Muscle layer of duodenum (tissue), 2 donors: Measurements from ENCODE around the gene P4HB.

Experiments used
- H3K27ac ChIP-seq: one replicate; pipeline ENCODE4 v1.7.0; 2013; ENCODE audit warnings: mild to moderate bottlenecking, low read length
- H3K27me3 ChIP-seq: one replicate; pipeline ENCODE4 v1.7.0; 2013; ENCODE audit warnings: low read depth, mild to moderate bottlenecking, control low read depth, low read length
- H3K36me3 ChIP-seq, 2 donors: one replicate each; pipeline ENCODE4 v1.7.0; 2013; ENCODE audit warnings: low read length in 2 of 2, control low read depth in 1 of 2, mild to moderate bottlenecking in 1 of 2; ENCODE audit not compliant: insufficient read depth in 2 of 2, control insufficient read depth in 1 of 2
- H3K4me1 ChIP-seq, 2 donors: one replicate each; pipeline ENCODE4 v1.7.0; 2013; ENCODE audit warnings: low read length in 2 of 2, mild to moderate bottlenecking in 2 of 2, control low read depth in 1 of 2, moderate library complexity in 1 of 2; ENCODE audit not compliant: insufficient read depth in 2 of 2, control insufficient read depth in 1 of 2
- H3K4me3 ChIP-seq, 2 donors: one replicate each; pipeline ENCODE4 v1.7.0; 2013; ENCODE audit warnings: low read length in 2 of 2, low read depth in 1 of 2, mild to moderate bottlenecking in 1 of 2
- H3K9me3 ChIP-seq, 2 donors: one replicate each; pipeline ENCODE4 v1.7.0; 2013; ENCODE audit warnings: low read length in 2 of 2, control low read depth in 1 of 2, mild to moderate bottlenecking in 1 of 2; ENCODE audit not compliant: control insufficient read depth in 1 of 2
- donor health status: healthy.

Gene P4HB

GRCh38 chr17:81859906-81860755, at the start of gene P4HB:
P4HB (minus strand) TSS chr17:81860535; CDS start chr17:81860471, 64 bp downstream.
- Histone ChIP-seq H3K4me1 (peaks cover 5 to 42% of the 10 kb centered on the region in 2 donors), H3K27ac (peak within 1 kb of the TSS; percentile 94), H3K4me3 (peak within 1 kb of the TSS; percentile 84 to 92), H3K27me3 (no peaks in the 10 kb centered on the region), H3K36me3 (peaks cover 10 to 21% of the 10 kb centered on the region in 2 donors), H3K9me3 (no peaks in the 10 kb centered on the region)

DNA sequence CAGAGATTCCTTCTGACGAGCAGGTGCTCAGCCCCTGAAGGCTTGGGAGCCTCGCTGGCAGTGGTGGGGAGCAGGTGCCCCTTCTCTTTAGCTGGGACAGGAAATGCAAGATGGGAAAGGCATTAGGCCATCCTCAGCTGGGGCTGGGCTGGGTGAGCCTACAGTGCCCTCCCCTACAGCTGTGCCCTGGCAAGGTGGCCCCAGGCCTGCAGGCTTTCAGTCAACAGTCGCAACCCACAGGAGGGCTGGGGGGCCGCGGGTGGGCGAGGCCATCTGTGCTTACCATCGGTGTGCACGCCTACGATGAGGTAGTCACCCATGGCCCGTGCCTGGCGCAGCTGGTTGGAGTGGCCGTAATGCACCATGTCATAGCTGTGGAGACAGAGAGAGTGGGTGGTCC, 48.9 kb upstream of the P4HB start:
- Histone ChIP-seq H3K9me3 (no peaks in the 10 kb centered on the region), H3K4me1 (peaks cover 0 to 13% of the 10 kb centered on the region in 2 donors), H3K27ac (no peak overlapping the region), H3K36me3 (peaks cover 15 to 39% of the 10 kb centered on the region in 2 donors), H3K4me3 (no peak overlapping the region), H3K27me3 (no peaks in the 10 kb centered on the region)

DNA sequence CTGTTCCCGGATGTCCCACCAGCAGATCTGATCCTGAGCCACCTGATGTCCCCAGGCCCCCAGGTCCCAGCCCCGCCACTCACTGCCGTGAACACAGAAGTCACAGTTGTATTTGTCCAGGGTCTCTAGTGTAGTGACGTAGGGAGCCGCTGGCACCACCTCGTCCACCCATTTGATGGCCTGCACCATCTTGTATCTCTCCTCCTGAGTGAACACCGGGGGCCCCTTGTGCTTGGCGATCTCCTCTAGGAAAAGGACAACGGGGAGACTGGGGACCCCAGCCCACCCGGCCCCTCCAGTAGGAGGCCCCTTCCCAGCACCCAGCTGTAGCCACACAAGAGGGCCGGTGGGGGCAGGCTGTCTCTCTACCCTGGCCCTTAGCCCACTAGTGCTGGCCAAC, 48.5 kb upstream of the P4HB start:
- no peaks in the 10 kb centered on the region for H3K27me3 ChIP-seq
- H3K36me3 ChIP-seq: peaks cover 11 to 34% of the 10 kb centered on the region in 2 donors
- H3K4me1 ChIP-seq: peaks cover 0 to 13% of the 10 kb centered on the region in 2 donors
- H3K9me3 ChIP-seq: no peaks in the 10 kb centered on the region
- H3K4me3 ChIP-seq: no peak overlapping the region
- no peak overlapping the region for H3K27ac ChIP-seq

DNA sequence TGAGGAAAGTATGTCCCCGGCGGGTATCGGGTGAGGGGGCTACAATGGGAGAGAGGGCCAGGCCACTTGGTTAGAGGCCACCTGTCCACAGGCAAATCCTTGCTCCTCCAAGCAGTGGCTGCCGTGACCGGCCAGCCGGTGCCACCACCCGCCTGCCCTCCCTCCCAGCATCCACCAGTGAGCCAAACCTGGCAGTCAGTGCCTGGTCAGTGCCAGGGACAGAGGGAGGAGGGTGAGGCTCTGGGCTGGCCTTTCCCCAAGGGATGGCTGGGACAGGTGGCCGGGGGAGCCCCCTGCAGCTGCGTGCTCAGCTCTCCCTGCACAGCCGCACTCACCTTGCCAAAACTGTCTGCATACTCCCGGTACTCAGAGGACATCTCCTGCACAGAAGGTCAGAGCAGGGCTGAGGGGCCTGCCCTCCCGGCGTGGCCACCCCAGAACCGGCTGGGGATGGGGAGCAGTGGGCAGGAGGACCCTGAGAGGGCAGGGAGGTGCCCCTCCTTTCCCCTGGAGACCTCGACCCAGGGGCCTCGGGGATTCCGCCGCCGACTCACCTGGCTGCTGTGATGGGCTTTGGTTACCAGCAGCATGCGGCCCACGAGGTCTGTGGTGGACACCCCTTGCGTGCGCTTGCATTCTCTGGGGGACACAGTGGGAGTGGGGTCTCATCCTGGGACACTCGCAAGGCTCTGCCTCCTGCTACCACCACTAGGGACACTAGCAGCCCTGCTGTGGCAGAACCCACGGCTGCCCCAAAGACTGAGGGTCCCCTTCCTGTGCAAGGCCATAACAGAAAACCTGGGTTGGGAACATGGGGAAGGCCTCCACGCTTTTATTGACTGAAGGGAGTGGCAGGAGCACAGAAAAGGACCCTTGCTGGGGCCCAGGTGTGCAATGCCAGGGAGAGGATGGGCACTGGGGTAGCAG, 47.1 kb upstream of the P4HB start:
- Histone ChIP-seq H3K27me3 (no peaks in the 10 kb centered on the region), H3K4me3 (no peak overlapping the region), H3K27ac (no peak overlapping the region), H3K9me3 (no peaks in the 10 kb centered on the region), H3K4me1 (peaks cover 0 to 18% of the 10 kb centered on the region in 2 donors), H3K36me3 (peaks cover 4 to 21% of the 10 kb centered on the region in 2 donors)

- Histone ChIP-seq H3K9me3 (no peaks in the 10 kb centered on the region), H3K27me3 (no peaks in the 10 kb centered on the region), H3K36me3 (peaks cover 4 to 18% of the 10 kb centered on the region in 2 donors), H3K4me3 (no peak overlapping the region), H3K27ac (no peak overlapping the region), H3K4me1 (peaks cover 0 to 24% of the 10 kb centered on the region in 2 donors)
Measured at GRCh38 chr17:81906476-81907218, 46.3 kb upstream of the P4HB start.

GRCh38 chr17:81905993-81906392, 45.7 kb upstream of the P4HB start:
- Histone ChIP-seq H3K9me3 (no peaks in the 10 kb centered on the region), H3K4me3 (no peak overlapping the region)

GRCh38 chr17:81905424-81905875, 45.1 kb upstream of the P4HB start:
- H3K9me3 ChIP-seq: no peaks in the 10 kb centered on the region
- H3K27me3 ChIP-seq: peaks cover 6% of the 10 kb centered on the region
- H3K36me3 ChIP-seq: peaks cover 4 to 20% of the 10 kb centered on the region in 2 donors
- no peak overlapping the region for H3K27ac ChIP-seq
- peaks cover 0 to 19% of the 10 kb centered on the region in 2 donors for H3K4me1 ChIP-seq
- no peak overlapping the region for H3K4me3 ChIP-seq

More at GRCh38 chr17:81905993-81906392, 45.7 kb upstream of the P4HB start:
- Histone ChIP-seq H3K36me3 (peaks cover 4 to 18% of the 10 kb centered on the region in 2 donors), H3K27me3 (peaks cover 5% of the 10 kb centered on the region), H3K27ac (no peak overlapping the region), H3K4me1 (peaks cover 0 to 23% of the 10 kb centered on the region in 2 donors)

DNA sequence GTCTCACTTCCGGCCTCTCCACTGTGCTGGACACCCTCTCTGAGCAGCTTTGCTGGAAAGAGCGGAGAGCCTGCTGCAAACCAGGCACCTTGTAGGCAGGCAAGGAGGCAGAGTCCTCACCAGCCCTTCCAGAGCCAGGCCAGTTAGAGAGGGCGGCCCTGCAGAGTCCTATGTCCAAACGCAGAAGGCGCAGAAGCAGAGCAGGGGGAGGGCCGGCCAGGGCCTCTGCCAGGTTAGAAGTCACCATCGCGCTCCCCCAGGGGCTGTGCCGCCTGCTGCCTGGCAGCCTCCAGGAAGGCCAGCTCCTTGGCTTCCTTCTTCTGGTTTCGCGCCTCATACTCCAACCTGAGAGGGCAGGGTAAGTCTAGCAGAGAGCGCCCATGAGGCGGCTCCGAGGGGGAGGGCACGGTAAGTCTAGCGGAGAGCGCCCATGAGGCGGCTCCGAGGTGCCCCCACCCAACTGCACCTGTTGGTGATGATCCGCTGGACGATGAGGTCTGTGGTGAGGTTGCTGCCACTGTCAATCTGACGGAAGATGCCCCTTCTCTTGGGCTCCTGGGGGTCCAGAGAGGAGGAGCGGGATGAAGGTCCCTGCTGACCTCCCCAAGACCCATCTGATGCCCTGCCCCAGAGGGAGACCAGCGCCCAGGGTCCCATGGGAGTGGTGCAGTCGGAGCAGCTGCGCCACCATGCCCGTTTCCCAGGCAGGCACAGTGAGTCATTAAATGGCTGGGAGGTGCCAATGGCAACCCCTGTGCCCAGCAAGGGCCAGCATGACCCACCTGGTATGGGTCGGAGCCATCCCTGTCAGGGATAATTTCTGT, 44.5 kb upstream of the P4HB start:
- peaks cover 4 to 26% of the 10 kb centered on the region in 2 donors for H3K36me3 ChIP-seq
- no peaks in the 10 kb centered on the region for H3K9me3 ChIP-seq
- H3K27ac ChIP-seq: no peak overlapping the region
- peaks cover 6% of the 10 kb centered on the region for H3K27me3 ChIP-seq
- H3K4me1 ChIP-seq: peaks cover 0 to 15% of the 10 kb centered on the region in 2 donors
- H3K4me3 ChIP-seq: no peak overlapping the region

DNA sequence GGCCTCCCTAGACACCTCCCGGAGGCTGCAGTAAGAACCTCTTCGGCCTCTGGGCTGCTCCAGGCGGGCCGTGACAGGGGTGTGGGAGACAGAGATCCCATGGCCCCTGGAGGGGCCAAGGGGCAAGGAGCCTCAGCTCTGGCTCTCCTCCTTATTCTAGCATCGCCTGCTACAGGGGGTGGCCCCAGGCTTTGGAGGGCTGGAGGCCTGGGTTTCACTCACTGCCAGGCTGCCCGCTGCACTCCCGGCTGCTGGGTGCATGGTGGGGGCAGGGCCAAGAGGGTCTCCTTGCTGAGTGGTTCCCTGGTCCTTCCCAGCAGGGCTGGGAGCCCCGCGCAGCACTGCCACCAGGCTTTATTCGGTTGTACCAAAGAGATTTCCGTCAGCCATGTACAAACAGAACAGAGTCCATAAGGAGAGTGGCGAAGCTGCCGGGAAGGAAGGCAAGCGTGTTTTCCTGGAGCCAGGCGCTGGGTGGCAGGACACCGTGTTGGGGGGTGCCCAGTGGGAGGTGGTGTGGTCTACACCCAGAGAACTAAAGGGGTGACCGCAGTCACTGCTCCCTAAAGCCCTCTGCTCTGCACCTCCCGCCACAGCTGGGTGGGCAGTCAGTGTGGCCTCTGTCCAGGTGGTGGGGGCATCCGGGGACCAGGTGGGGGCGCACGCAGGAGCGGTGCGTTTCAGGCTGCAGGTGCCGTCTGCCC, 43.7 kb upstream of the P4HB start:
- Histone ChIP-seq H3K4me1 (peaks cover 0 to 15% of the 10 kb centered on the region in 2 donors), H3K36me3 (peaks cover 5 to 34% of the 10 kb centered on the region in 2 donors), H3K9me3 (no peaks in the 10 kb centered on the region), H3K27me3 (peaks cover 6% of the 10 kb centered on the region), H3K27ac (no peak overlapping the region), H3K4me3 (no peak overlapping the region)
